CD4-positive, alpha-beta T cell treated with Interleukin-17A for 1 hour (primary cell): ENCODE data around the gene SETD9.

Source experiments
- DNase-seq: peaks from one replicate; pipeline ENCODE4 v3.0.0-alpha.2; 2020

The SETD9 gene

DNA sequence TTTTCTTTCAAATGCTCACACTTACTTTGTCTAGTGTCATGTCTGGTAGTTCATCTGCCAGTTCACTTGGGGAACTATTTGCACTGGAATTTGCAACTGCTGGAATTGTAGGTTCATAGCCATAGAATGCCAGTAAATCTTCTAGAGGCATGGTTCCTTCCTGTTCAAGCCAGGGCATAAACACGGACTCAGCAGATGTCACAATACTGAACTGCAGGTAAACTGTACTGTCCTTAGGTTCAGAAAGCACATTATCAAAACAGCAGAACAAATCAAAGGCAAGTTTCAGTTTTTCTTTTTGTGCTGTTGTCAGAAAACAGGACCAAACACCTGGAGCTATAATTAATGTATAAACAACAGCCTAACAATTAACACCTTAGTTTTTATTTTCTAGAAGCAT is 29.5 kb downstream of the SETD9 start:
- no peak for DNase-seq

DNA sequence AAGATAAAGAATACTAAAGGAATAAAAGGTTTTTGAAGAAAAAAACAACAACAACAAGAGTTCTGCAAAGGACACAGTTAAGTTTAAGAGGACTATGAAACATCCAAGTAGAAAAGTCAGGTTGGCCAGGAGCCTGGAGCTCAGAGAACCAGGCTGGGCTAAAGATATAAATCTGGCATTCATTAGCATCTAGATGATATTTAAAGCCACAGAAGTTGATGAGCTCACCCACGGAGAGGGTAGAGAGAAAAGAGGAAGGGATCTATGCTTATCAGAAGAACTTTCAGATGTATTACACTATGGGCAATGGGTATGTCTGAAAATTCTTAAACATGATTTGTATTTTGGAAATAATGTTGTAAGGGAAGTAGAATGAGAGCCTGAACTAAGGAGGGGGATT is 32.6 kb downstream of the SETD9 start:
- no peak for DNase-seq

- DNase-seq: no peak
Measured at GRCh38 chr5:56947052-56947451, 37.7 kb downstream of the SETD9 start.

GRCh38 chr5:56950626-56951125 is 41.3 kb downstream of the SETD9 start:
- peak; percentile 53 for DNase-seq

DNA sequence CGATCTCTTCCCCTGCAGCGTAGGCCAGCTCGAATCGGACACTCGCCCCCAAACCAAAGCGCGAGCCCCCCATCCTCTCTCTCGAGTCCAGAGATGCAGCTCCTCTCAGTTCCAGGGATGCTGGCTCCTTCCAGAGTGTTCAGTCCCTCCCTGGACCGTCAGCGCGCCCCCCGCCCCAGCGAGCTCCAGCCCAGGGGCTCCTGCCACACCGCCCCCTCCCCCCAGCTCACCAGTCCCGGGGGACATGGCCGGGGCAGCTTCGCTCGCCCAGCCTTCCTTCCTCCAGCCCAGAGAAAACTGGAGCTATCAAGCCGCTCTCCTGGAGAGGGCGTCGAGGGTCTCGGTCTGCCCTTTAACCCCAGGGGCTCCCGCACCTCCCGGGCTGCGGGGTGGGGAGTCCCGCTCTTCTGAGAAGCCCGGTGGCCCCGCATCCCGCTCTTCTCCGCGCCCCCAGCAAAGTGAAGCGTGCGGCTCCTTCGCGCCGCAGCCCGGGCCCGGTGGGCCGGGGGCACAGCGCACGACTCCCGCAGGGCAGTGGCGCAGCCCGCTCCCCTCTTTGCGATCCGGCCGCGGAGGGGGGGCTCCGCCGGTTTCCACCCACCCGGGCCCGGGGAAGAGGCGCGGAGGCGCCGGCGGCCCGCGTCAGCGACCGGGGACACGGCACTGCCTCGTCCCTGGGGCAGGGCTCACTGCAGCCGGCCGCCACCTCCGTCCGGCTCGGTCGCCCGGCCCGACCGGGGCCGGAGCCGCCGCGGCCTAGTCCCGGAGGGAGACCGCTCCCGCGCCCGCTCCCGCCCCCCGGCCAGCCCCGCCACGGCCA is 41.9 kb downstream of the SETD9 start:
- peak; percentile 15 for DNase-seq

DNA sequence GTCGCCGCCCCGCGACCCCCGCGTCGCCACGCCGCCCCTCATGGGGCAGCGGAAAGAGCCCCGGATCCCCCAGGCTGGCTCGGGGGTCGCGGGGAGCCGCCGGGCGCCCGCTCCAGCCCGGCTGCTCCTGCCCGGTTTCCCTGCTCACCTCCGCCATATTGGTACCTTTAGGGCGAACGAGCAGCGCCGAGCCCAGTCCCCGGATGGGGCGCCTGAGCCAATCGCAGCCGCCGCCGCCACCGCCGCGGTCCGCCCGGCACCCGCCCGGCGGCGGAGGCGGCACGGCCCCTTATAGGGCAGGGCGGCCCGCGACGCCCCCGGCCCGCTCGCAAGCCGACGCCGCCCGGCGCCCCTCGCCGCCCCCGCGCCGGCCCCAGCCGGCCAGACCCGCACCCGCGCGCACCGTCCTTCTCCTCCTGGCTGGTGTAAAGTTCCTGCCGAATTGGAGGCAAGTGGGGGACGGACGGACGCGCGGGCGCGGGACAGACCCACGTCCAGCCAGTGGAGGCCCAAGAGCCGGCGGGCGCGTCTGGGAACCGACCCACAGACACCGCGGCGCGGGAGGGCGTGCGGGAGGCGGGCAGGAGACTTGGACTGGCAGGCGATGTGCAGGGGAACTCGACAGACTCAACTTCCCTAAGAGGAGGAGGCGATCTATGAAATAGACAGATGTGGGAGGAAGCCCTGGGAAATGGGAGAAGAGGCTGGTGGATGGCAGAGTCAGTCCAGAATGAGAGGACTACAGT is 42.7 kb downstream of the SETD9 start, which contains the start of gene MIER3:
TSS of gene MIER3 (minus strand) at position 178 of the 746 bp plus-strand sequence. CDS start at position 157, 21 bp downstream.
- DNase-seq: peak; percentile 81

GRCh38 chr5:56954262-56954661 is 44.9 kb downstream of the SETD9 start:
- DNase-seq: no peak

DNA sequence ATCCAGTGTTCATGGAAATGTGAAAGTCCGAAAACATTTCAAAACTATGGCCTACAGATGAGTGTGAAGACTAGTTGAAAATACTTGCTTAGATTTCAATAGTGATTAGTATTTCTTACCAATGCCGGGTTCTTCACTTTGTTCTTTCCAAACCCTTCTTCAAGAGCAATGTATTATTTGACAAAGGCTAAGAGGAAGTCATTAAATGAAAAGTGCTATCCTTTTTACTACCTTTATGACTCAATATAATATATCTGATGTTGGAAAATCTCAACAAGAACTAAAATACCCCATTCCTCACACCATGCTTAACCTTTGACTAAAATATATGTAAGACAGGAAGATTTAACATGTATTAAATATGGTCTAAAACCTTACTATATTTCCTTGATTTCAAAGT is 49.2 kb downstream of the SETD9 start:
- DNase-seq: no peak

GRCh38 chr5:56959326-56959725 is 49.9 kb downstream of the SETD9 start:
- no peak for DNase-seq

DNA sequence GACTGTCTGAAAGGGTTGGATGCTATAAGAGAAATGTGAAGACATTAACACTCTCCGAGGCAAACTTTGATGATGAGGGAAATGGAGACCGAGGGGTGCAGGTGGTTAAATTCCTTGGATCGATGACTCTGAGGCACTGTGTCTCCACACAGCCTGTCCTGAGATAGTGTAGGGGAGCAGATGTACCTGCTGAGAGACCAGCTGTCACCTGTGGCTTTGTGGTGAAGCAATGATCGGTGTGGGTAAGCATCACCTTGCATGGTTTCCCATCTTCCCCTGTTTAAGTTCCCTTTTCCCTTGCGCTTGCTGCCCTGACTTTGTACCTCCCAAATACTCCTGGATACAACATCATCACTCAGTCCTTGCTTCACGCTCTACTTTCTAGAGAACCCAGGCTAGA is 52.4 kb downstream of the SETD9 start:
- DNase-seq: no peak

DNA sequence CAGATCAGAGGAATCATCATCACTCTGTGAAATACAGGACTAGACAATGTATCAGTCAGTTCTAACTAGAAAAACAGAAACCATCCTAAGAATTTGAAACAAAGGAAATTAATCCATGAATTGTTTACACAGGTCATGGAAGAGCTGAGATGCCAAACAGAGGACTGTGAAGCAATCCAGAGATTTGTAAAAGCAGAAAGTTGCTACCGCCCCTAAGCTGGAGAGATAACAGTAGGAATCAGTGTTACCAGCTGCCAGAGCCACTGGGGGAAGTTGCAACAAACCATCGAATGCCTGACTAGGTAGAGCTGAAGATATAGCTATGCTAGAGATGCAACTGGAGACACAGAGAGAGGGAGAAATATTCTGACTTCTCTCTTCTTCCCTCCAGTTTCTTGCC is 52.9 kb downstream of the SETD9 start:
- DNase-seq: no peak

DNA sequence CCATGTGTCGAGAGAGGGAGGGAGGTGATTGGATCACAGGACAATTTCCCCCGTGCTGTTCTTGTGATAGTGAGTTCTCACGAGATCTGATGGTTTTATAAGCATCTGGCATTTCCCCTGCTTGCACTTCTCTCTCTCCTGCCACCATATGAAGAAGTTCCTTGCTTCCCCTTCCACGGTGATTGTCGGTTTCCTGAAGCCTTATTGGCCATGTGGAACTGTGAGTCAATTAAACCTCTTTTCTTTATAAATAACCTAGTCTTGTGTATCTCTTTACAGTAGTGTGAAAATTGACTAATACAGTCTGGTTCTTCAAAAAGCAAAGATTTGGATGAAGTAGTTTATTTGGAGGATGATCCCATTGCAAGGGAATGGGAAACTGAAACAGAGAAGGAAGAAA is 53.9 kb downstream of the SETD9 start:
- DNase-seq: no peak

DNA sequence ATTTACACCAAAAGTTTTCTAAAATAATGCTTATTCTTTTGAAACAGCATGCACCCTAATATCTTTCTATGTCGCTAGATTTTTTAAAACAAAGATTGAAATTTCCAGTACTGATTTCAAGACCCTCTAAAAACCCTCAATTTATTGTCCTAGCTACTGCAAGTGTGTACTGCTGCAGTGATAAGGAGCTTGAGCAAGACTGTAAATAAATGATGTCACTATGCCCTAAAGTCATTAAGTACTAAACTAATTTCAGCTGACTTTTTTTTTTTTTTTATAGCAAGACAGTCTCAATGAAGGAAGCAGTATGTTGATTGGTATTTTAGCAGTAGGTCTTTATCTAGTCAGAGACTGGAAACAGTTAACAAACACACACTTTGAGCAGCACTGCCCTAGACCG is 54.8 kb downstream of the SETD9 start:
- no peak for DNase-seq
